Endothelial cell of umbilical vein (primary cell): Measurements from ENCODE around the gene HSCB. TPM values are rescaled to one million over a fixed set of nuclear protein-coding genes. Genes with fewer than 3 reads are reported as not detected.
A peak's percentile ranks its signal among the peaks of the same experiment; 100 is the strongest.

Experiments used
- BruUV-seq: library from RNA; stranded (reverse); fragments of 400-500 nt; replicated peaks from 2 replicates; lab custom pipeline; 2021; lab: Mats Ljungman, UMichigan
- CTCF ChIA-PET: fragments of 300-600, 350-600 bp; sonication (Branson Sonifier 250); formaldehyde crosslinking; loops from one replicate; lab custom pipeline; 2021; ENCODE audit warnings: antibody characterized with exemption, inconsistent platforms; lab: Charles Lee
- POLR2A ChIA-PET: fragments of 300-600, 350-600 bp; sonication (Branson Sonifier 250); formaldehyde crosslinking; loops from one replicate; lab custom pipeline; 2021; ENCODE audit warnings: antibody characterized with exemption, inconsistent platforms; lab: Charles Lee
- DNase-seq: peaks from one replicate; pipeline ENCODE4 v3.0.0-alpha.2; 2011; ENCODE audit warnings: low read depth, low spot score
- FAIRE-seq: peaks from 2 replicates; lab custom pipeline; 2011; peaks lifted over from hg19 to GRCh38; lab: Jason Lieb, UNC
- H2AFZ ChIP-seq: 2 replicates; pipeline ENCODE4 v1.6.0; 2012; ENCODE audit warnings: low read depth, low read length, control low read depth, inconsistent platforms
- H3K27ac ChIP-seq: 2 replicates; pipeline ENCODE4 v1.5.1; 2011; ENCODE audit warnings: low read depth, mild to moderate bottlenecking, control low read depth, low read length, moderate library complexity; ENCODE audit not compliant: insufficient read depth
- H3K27me3 ChIP-seq, 2 experiments: 2 replicates each; pipeline versions ENCODE4 v1.6.0 to v1.6.1; 2011; ENCODE audit warnings: low read length in 2 of 2, mixed read lengths in 1 of 2; ENCODE audit not compliant: control insufficient read depth in 2 of 2, insufficient read depth in 2 of 2
- H3K36me3 ChIP-seq, 2 experiments: 2 replicates in 1 of 2; 3 replicates in 1 of 2; pipeline ENCODE4 v1.5.1; 2011; ENCODE audit warnings: low read length in 2 of 2, mild to moderate bottlenecking in 1 of 2, moderate library complexity in 1 of 2; ENCODE audit not compliant: control insufficient read depth in 2 of 2, insufficient read depth in 2 of 2; ENCODE audit errors: extremely low read depth in 1 of 2
- H3K4me1 ChIP-seq: 3 replicates; pipeline ENCODE4 v1.5.1; 2011; ENCODE audit warnings: mild to moderate bottlenecking, low read length; ENCODE audit not compliant: control insufficient read depth, insufficient read depth; ENCODE audit errors: extremely low read depth
- H3K4me2 ChIP-seq: 2 replicates; pipeline ENCODE4 v1.6.1; 2011; ENCODE audit warnings: low read length, control low read depth, mixed read lengths; ENCODE audit not compliant: insufficient read depth
- H3K4me3 ChIP-seq, 3 experiments: fragments of 200-600 bp in 1 of 3; sonication (generic), shearing (Covaris generic) in 1 of 3; replicated peaks in 1 of 3; 2 replicates each; pipeline ENCODE4 v1.5.1; 2011 to 2016; ENCODE audit warnings: control low read depth in 3 of 3, low read length in 3 of 3, mild to moderate bottlenecking in 2 of 3, inconsistent platforms in 1 of 3, low read depth in 1 of 3, moderate library complexity in 1 of 3; ENCODE audit not compliant: insufficient read depth in 1 of 3
- H3K79me2 ChIP-seq: 2 replicates; pipeline ENCODE4 v1.6.0; 2012; ENCODE audit warnings: low read length, inconsistent platforms; ENCODE audit not compliant: control insufficient read depth, insufficient read depth
- H3K9ac ChIP-seq: replicated peaks from 2 replicates; pipeline ENCODE3; 2011; ENCODE audit warnings: low read length, control low read depth; ENCODE audit not compliant: insufficient read depth; ENCODE audit errors: extremely low read depth
- H3K9me1 ChIP-seq: replicated peaks from 3 replicates; pipeline ENCODE4 v1.6.0; 2011; ENCODE audit warnings: mild to moderate bottlenecking, low read length; ENCODE audit not compliant: control insufficient read depth, insufficient read depth; ENCODE audit errors: extremely low read depth
- H3K9me3 ChIP-seq: replicated peaks from 2 replicates; pipeline ENCODE4 v1.5.1; 2012; ENCODE audit warnings: low read length, inconsistent platforms; ENCODE audit not compliant: control insufficient read depth, insufficient read depth
- H4K20me1 ChIP-seq: replicated peaks from 2 replicates; pipeline ENCODE3; 2011; ENCODE audit warnings: mild to moderate bottlenecking, low read length; ENCODE audit not compliant: control insufficient read depth, insufficient read depth; ENCODE audit errors: extremely low read depth
- CTCF ChIP-seq, 2 donors: IDR thresholded peaks; 1 replicate in 1 of 2; 2 replicates in 1 of 2; pipeline ENCODE4 v1.5.1; 2011; ENCODE audit warnings: low read length in 2 of 2, mild to moderate bottlenecking in 2 of 2, moderate library complexity in 2 of 2, control low read depth in 1 of 2, inconsistent platforms in 1 of 2, low read depth in 1 of 2; ENCODE audit not compliant: insufficient read depth in 1 of 2; ENCODE audit errors: extremely low read depth in 1 of 2
- FOS ChIP-seq: IDR thresholded peaks from 2 replicates; pipeline ENCODE4 v1.6.1; 2011; ENCODE audit warnings: mild to moderate bottlenecking, low read length, moderate library complexity, borderline replicate concordance; ENCODE audit not compliant: insufficient read depth
- JUN ChIP-seq: IDR thresholded peaks from 2 replicates; pipeline ENCODE4 v1.6.1; 2011; ENCODE audit warnings: borderline replicate concordance, low read depth; ENCODE audit not compliant: insufficient read length, insufficient read depth
- MYC ChIP-seq: IDR thresholded peaks from one replicate; pipeline ENCODE4 v1.6.1; 2011; ENCODE audit warnings: mild to moderate bottlenecking, low read depth, low read length
- POLR2AphosphoS5 ChIP-seq: IDR thresholded peaks from 2 replicates; pipeline ENCODE4 v1.6.1; 2012; ENCODE audit warnings: low read depth, mild to moderate bottlenecking, control low read depth, low read length, moderate library complexity; ENCODE audit not compliant: insufficient read depth
- dilution Hi-C: fragments of 300-500 bp; cut with MboI; formaldehyde crosslinking; loops from one replicate; pipeline ENCODE4 v1.15.0; 2019; ENCODE audit warnings: low sequenced_read_pairs; ENCODE audit not compliant: extremely low pct_ligation_motif_present
- intact Hi-C: fragments of 100-400 bp; cut with micrococcal nuclease; formaldehyde crosslinking; loops from one replicate; pipeline ENCODE4 v1.10.0; 2022
- polyA plus RNA-seq, 4 experiments: library from polyadenylated mRNA; depleted of rRNA in 3 of 4; stranded (reverse) in 3 of 4; unstranded in 1 of 4; fragments of >200 nt; gene quantifications; 2 replicates each; pipeline versions ENCODE4 v1.2.1 to v1.2.3, GENCODE V29; 2011 to 2012; ENCODE audit warnings: missing spikeins in 1 of 4
- total RNA-seq: library from RNA; stranded (reverse); gene quantifications from 2 replicates; pipeline ENCODE4 v1.2.3, GENCODE V29; 2021

Gene HSCB
- total and polyA plus RNA-seq, 2 donors (not counting 3 experiments of a cell fraction or from before 2014, with no cell fraction given): 18.4 to 20.3 TPM

- peaks cover 4 to 8% of the 10 kb centered on the region in 2 experiments for H3K36me3 ChIP-seq
- intact Hi-C loops: loop anchor here (10.0 kb wide), 1 partner anchor 884 kb away; no protein-coding TSS in a partner anchor
- dilution Hi-C loops: no loop called here
- H3K79me2 ChIP-seq: peaks cover 13% of the 10 kb centered on the region
- BruUV-seq: no TSS peak
- H3K27me3 ChIP-seq: no peaks in the 10 kb centered on the region
- peak overlapping the region; percentile 96 for H3K4me2 ChIP-seq
- TF ChIP-seq CTCF (IDR thresholded peaks at IDR 0.05; ENCODE audit: extremely low read depth in 1 of 2, insufficient read depth in 1 of 2, low read depth in 1 of 2, low read length in 2 of 2) (no peak), JUN (peak; percentile 55), FOS (peak; percentile 82), MYC (no peak)
- DNase-seq (no peak), FAIRE-seq (no peak)
- H4K20me1 ChIP-seq: no peaks in the 10 kb centered on the region
- no peaks in the 10 kb centered on the region for H3K9me3 ChIP-seq
- peak overlapping the region; percentile 51 for H3K27ac ChIP-seq
- ChIA-PET CTCF (interaction anchor here (1.0 to 1.5 kb wide), 5 partner anchors 10 to 141 kb away, joined by 3 to 5 read pairs (median 3); partner anchors contain the start of gene TTC28), POLR2A (no interaction called here)
- peak overlapping the region; percentile 90 for H2AFZ ChIP-seq
- H3K4me1 ChIP-seq: peaks cover 12% of the 10 kb centered on the region
- H3K9ac ChIP-seq: peak overlapping the region; percentile 80
- H3K9me1 ChIP-seq: no peaks in the 10 kb centered on the region
- H3K4me3 ChIP-seq: peak overlapping the region; percentile 54 to 87 (median 75)
These were observed 547 bp upstream of the HSCB start for GRCh38 chr22:28741200-28741784.

- POLR2A ChIA-PET: no interaction called here
- peaks cover 12% of the 10 kb centered on the region for H3K4me1 ChIP-seq
- no peaks in the 10 kb centered on the region for H4K20me1 ChIP-seq
- peak overlapping the region; percentile 89 for H3K9ac ChIP-seq
- H3K4me3 ChIP-seq: peak overlapping the region; percentile 42 to 77 (median 74)
- no peaks in the 10 kb centered on the region for H3K27me3 ChIP-seq
- H2AFZ ChIP-seq: peak overlapping the region; percentile 63
- peaks cover 8% of the 10 kb centered on the region in 2 experiments for H3K36me3 ChIP-seq
- no peak for TF ChIP-seq POLR2AphosphoS5
- TF ChIP-seq JUN: no peak
- TF ChIP-seq FOS: no peak
- dilution Hi-C loops (no loop called here), intact Hi-C loops (loop anchor here (1.0 to 10.0 kb wide), 7 partner anchors 8 to 882 kb away; partner anchors contain the start of genes CCDC117 and XBP1)
- FAIRE-seq (no peak), DNase-seq (no peak)
- peaks cover 11% of the 10 kb centered on the region for H3K79me2 ChIP-seq
- peak overlapping the region; percentile 84 for H3K27ac ChIP-seq
- CTCF ChIA-PET: interaction anchor here (1.0 kb wide), 1 partner anchor 142 kb away, joined by 3 read pairs; no protein-coding TSS in a partner anchor
- BruUV-seq: no TSS peak
- H3K4me2 ChIP-seq: peak overlapping the region; percentile 98
- no peaks in the 10 kb centered on the region for H3K9me3 ChIP-seq
- H3K9me1 ChIP-seq: no peaks in the 10 kb centered on the region
These were observed 723 bp downstream of the HSCB start for GRCh38 chr22:28742562-28742962.
